Thyroid gland (tissue), 4 donors: ENCODE data around the gene ACTL8. TPM values are rescaled to one million over a fixed set of nuclear protein-coding genes. Genes with fewer than 3 reads are reported as not detected.

ENCODE experiments used
- DNase-seq, 2 donors: peaks; one replicate each; pipeline ENCODE4 v3.0.0-alpha.2; 2019
- H3K27ac ChIP-seq, 3 donors: fragments of 200-600 bp; sonication (generic); 1 replicate in 2 of 3; 2 replicates in 1 of 3; pipeline ENCODE4 v1.5.1; 2016 to 2019; ENCODE audit warnings: mild to moderate bottlenecking in 1 of 3, moderate library complexity in 1 of 3
- H3K27me3 ChIP-seq: fragments of 200-600 bp; sonication (generic); one replicate; pipeline ENCODE4 v1.5.1; 2019
- H3K36me3 ChIP-seq, 2 donors: fragments of 200-600 bp; sonication (generic); one replicate each; pipeline ENCODE4 v1.5.1; 2016 to 2019
- H3K4me1 ChIP-seq, 2 donors: fragments of 200-600 bp; sonication (generic); one replicate each; pipeline ENCODE4 v1.5.1; 2017 to 2019
- H3K4me3 ChIP-seq, 3 donors: fragments of 200-600 bp; sonication (generic); replicated peaks in 1 of 3; 1 replicate in 2 of 3; 2 replicates in 1 of 3; pipeline ENCODE4 v1.5.1; 2016; ENCODE audit warnings: mild to moderate bottlenecking in 1 of 3
- H3K9me3 ChIP-seq: fragments of 200-600 bp; sonication (generic); one replicate; pipeline ENCODE4 v1.5.1; 2017
- CTCF ChIP-seq, 6 experiments: fragments of 200-600 bp in 3 of 6; fragments of 450-650 bp in 3 of 6; sonication (generic) in 3 of 6; IDR thresholded peaks; one replicate each; pipeline ENCODE4 v1.5.1; 2016 to 2019; ENCODE audit warnings: antibody characterized with exemption in 6 of 6, mild to moderate bottlenecking in 2 of 6, inconsistent platforms in 1 of 6, moderate library complexity in 1 of 6
- POLR2A ChIP-seq, 2 donors: fragments of 450-650 bp; IDR thresholded peaks; one replicate each; pipeline ENCODE4 v1.6.1; 2017; ENCODE audit warnings: antibody characterized with exemption in 2 of 2, mild to moderate bottlenecking in 2 of 2, moderate library complexity in 1 of 2
- WGBS, 2 donors: methylation state at CpG; one replicate each; pipeline ENCODE4 v1.1.5; 2017; 5-methylcytosine and 5-hydroxymethylcytosine counted together
- intact Hi-C: fragments of 100-400 bp; cut with DNase I; formaldehyde crosslinking; loops from one replicate; pipeline ENCODE4 v1.15.1; 2023
- total RNA-seq, 4 donors: library from RNA; depleted of rRNA; stranded (reverse); fragments of >200 nt; gene quantifications; one replicate each; pipeline ENCODE4 v1.2.3, GENCODE V29; 2016

The ACTL8 gene
- total RNA-seq, 4 donors from 2014 or later, result not detected

- no peak overlapping the region for H3K27ac ChIP-seq
- H3K9me3 ChIP-seq, result no peaks in the 10 kb centered on the region
- intact Hi-C loops, result no loop called here
- no peak overlapping the region for H3K4me3 ChIP-seq
- TF ChIP-seq POLR2A (IDR thresholded peaks at IDR 0.05), result no peak
- H3K4me1 ChIP-seq, result no peaks in the 10 kb centered on the region
- no peaks in the 10 kb centered on the region for H3K36me3 ChIP-seq
- 92 to 97% methylated on average over 1 of the region's 1 CpG for WGBS, 2 donors
- H3K27me3 ChIP-seq, result no peaks in the 10 kb centered on the region
- no peak for DNase-seq
Measured at GRCh38 chr1:17860812-17861211, 105.7 kb downstream of the ACTL8 start.

GRCh38 chr1:17861685-17862084 is 106.6 kb downstream of the ACTL8 start:
- no peak for TF ChIP-seq POLR2A (IDR thresholded peaks at IDR 0.05)
- TF ChIP-seq CTCF (IDR thresholded peaks at IDR 0.05), result no peak
- Histone ChIP-seq H3K27ac (no peak overlapping the region), H3K9me3 (no peaks in the 10 kb centered on the region), H3K4me3 (no peak overlapping the region), H3K4me1 (no peaks in the 10 kb centered on the region), H3K36me3 (no peaks in the 10 kb centered on the region), H3K27me3 (no peaks in the 10 kb centered on the region)
- WGBS, 2 donors, result 22 to 32% methylated on average over 3 of the region's 3 CpGs
- no peak for DNase-seq
- intact Hi-C loops, result no loop called here

- Histone ChIP-seq H3K27me3 (no peaks in the 10 kb centered on the region), H3K4me3 (no peak overlapping the region), H3K27ac (no peak overlapping the region), H3K36me3 (no peaks in the 10 kb centered on the region), H3K4me1 (no peaks in the 10 kb centered on the region), H3K9me3 (no peaks in the 10 kb centered on the region)
- WGBS, 2 donors, result 56 to 67% methylated on average over 2 of the region's 2 CpGs
- intact Hi-C loops, result no loop called here
- DNase-seq, result no peak
- no peak for TF ChIP-seq POLR2A (IDR thresholded peaks at IDR 0.05)
- no peak for TF ChIP-seq CTCF (IDR thresholded peaks at IDR 0.05)
Measured at GRCh38 chr1:17862121-17862520, 107.0 kb downstream of the ACTL8 start.

- Histone ChIP-seq H3K9me3 (no peaks in the 10 kb centered on the region), H3K4me3 (no peak overlapping the region), H3K27me3 (no peaks in the 10 kb centered on the region), H3K27ac (no peak overlapping the region), H3K36me3 (no peaks in the 10 kb centered on the region), H3K4me1 (no peaks in the 10 kb centered on the region)
- WGBS, 2 donors, result 68 to 69% methylated on average over 9 of the region's 9 CpGs
- DNase-seq, result no peak
- TF ChIP-seq POLR2A (IDR thresholded peaks at IDR 0.05) (no peak), CTCF (IDR thresholded peaks at IDR 0.05) (no peak)
- intact Hi-C loops, result no loop called here
Measured at GRCh38 chr1:17865912-17866739, 111.0 kb downstream of the ACTL8 start.

GRCh38 chr1:17866740-17867029 is 111.6 kb downstream of the ACTL8 start:
- intact Hi-C loops, result no loop called here
- DNase-seq, result no peak
- Histone ChIP-seq H3K9me3 (no peaks in the 10 kb centered on the region), H3K4me3 (no peak overlapping the region), H3K4me1 (no peaks in the 10 kb centered on the region), H3K36me3 (no peaks in the 10 kb centered on the region), H3K27me3 (no peaks in the 10 kb centered on the region), H3K27ac (no peak overlapping the region)
- TF ChIP-seq POLR2A (IDR thresholded peaks at IDR 0.05) (no peak), CTCF (IDR thresholded peaks at IDR 0.05) (no peak)
- 85 to 88% methylated on average over 3 of the region's 3 CpGs for WGBS, 2 donors
